Mesothelial cell of epicardium (in vitro differentiated cells): ENCODE results near the gene MAN1A1. TPM values are rescaled to one million over a fixed set of nuclear protein-coding genes. Genes with fewer than 3 reads are reported as not detected.
A peak's percentile ranks its signal among the peaks of the same experiment; 100 is the strongest.

ENCODE experiments used
- DNase-seq, 2 experiments: peaks; one replicate each; pipeline ENCODE4 v3.0.0; 2021; ENCODE audit warnings: low spot score in 2 of 2; ENCODE audit not compliant: unreplicated experiment in 2 of 2
- H3K27ac Mint-ChIP-seq: 2 replicates; pipeline ENCODE4 v1.8.0; 2021; ENCODE audit warnings: mixed read lengths
- H3K27me3 Mint-ChIP-seq: 2 replicates; pipeline ENCODE4 v1.8.0; 2021; ENCODE audit warnings: low read depth, mixed read lengths
- H3K36me3 Mint-ChIP-seq: 2 replicates; pipeline ENCODE4 v1.8.0; 2021; ENCODE audit warnings: mixed read lengths
- H3K4me1 Mint-ChIP-seq: 2 replicates; pipeline ENCODE4 v1.8.0; 2021; ENCODE audit warnings: mixed read lengths
- H3K4me3 Mint-ChIP-seq: 2 replicates; pipeline ENCODE4 v1.8.0; 2021; ENCODE audit warnings: mild to moderate bottlenecking, moderate library complexity, mixed read lengths
- H3K9me3 Mint-ChIP-seq: 2 replicates; pipeline ENCODE4 v1.8.0; 2021; ENCODE audit warnings: mixed read lengths
- total RNA-seq: library from RNA; stranded (reverse); gene quantifications from 3 replicates; pipeline ENCODE4 v1.2.1, GENCODE V29; 2021
- TF ChIP-seq, protein P1 (sequence below): fragments of 200-600 bp; sonication (generic); IDR thresholded peaks from one replicate; pipeline ENCODE4 v1.5.0; 2021; ENCODE audit warnings: antibody characterized with exemption; ENCODE audit not compliant: unreplicated experiment

The MAN1A1 gene
- total RNA-seq, 1 donor from 2014 or later: 51.1 TPM

DNA sequence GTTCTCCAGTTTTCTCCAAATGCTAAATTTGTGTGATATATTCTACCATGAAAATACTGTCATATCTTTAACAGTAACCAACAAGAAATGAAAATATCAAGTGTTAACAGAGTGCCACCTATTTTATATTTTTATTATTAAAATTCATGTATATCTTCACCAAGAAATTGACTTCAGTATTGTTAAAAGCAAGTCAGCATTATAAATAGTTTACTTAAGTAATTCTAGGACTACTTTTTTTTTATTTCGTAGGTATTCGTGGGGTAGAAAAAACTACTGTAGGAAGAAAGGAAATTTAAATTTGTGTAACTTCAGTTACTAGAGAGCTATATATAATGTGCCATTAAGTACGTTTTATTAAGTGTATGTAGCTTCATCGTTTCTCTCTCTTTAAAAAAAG lies 6.3 kb upstream of the MAN1A1 start:
- Mint-ChIP-seq H3K36me3 (no peaks in the 10 kb centered on the region), H3K4me3 (no peak overlapping the region), H3K9me3 (no peaks in the 10 kb centered on the region), H3K4me1 (peaks cover 36% of the 10 kb centered on the region), H3K27ac (no peak overlapping the region), H3K27me3 (no peaks in the 10 kb centered on the region)
- DNase-seq: no peak
- TF ChIP-seq, protein P1, sequence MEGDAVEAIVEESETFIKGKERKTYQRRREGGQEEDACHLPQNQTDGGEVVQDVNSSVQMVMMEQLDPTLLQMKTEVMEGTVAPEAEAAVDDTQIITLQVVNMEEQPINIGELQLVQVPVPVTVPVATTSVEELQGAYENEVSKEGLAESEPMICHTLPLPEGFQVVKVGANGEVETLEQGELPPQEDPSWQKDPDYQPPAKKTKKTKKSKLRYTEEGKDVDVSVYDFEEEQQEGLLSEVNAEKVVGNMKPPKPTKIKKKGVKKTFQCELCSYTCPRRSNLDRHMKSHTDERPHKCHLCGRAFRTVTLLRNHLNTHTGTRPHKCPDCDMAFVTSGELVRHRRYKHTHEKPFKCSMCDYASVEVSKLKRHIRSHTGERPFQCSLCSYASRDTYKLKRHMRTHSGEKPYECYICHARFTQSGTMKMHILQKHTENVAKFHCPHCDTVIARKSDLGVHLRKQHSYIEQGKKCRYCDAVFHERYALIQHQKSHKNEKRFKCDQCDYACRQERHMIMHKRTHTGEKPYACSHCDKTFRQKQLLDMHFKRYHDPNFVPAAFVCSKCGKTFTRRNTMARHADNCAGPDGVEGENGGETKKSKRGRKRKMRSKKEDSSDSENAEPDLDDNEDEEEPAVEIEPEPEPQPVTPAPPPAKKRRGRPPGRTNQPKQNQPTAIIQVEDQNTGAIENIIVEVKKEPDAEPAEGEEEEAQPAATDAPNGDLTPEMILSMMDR: no peak

DNA sequence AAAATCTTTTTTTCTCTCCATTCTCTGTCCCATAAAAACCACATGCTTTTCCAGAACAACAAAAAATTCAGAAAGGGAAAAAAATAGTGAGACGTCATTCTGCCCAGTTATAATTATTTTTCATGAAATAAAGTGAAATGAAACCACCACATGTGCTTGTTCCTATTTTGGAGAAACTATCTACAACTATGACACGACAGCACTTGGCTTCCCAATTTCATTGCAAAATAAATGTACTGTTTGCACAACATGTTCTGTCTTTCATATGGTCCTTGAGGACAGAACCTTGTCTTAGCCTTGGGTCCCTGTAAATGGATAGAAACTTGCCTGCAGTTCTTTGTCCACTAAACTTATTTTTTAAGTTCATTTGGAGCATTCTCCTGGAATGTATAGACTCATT lies 5.6 kb upstream of the MAN1A1 start:
- no peaks in the 10 kb centered on the region for H3K9me3 Mint-ChIP-seq
- TF ChIP-seq, protein P1: no peak
- H3K4me1 Mint-ChIP-seq: peaks cover 36% of the 10 kb centered on the region
- no peaks in the 10 kb centered on the region for H3K27me3 Mint-ChIP-seq
- DNase-seq: no peak
- H3K27ac Mint-ChIP-seq: peak overlapping the region; percentile 43
- H3K36me3 Mint-ChIP-seq: no peaks in the 10 kb centered on the region
- H3K4me3 Mint-ChIP-seq: no peak overlapping the region

- H3K27ac Mint-ChIP-seq: peak overlapping the region; percentile 89
- H3K4me3 Mint-ChIP-seq: no peak overlapping the region
- peaks cover 36% of the 10 kb centered on the region for H3K4me1 Mint-ChIP-seq
- no peaks in the 10 kb centered on the region for H3K9me3 Mint-ChIP-seq
- no peaks in the 10 kb centered on the region for H3K36me3 Mint-ChIP-seq
- no peaks in the 10 kb centered on the region for H3K27me3 Mint-ChIP-seq
- TF ChIP-seq, protein P1: no peak
- no peak for DNase-seq
Measured at GRCh38 chr6:119353696-119354095, 4.1 kb upstream of the MAN1A1 start.

- Mint-ChIP-seq H3K4me1 (peaks cover 43% of the 10 kb centered on the region), H3K36me3 (no peaks in the 10 kb centered on the region), H3K9me3 (no peaks in the 10 kb centered on the region), H3K27me3 (no peaks in the 10 kb centered on the region), H3K4me3 (no peak overlapping the region), H3K27ac (peak overlapping the region; percentile 39)
- DNase-seq: no peak
- TF ChIP-seq, protein P1: no peak
Measured at GRCh38 chr6:119352001-119352400, 2.4 kb upstream of the MAN1A1 start.

GRCh38 chr6:119350952-119351372 lies 1.4 kb upstream of the MAN1A1 start:
- TF ChIP-seq, protein P1: peak; percentile 19
- H3K4me3 Mint-ChIP-seq: peak overlapping the region; percentile 82

More at GRCh38 chr6:119350952-119351372, 1.4 kb upstream of the MAN1A1 start:
- Mint-ChIP-seq H3K4me1 (peaks cover 52% of the 10 kb centered on the region), H3K9me3 (no peaks in the 10 kb centered on the region), H3K27ac (no peak overlapping the region), H3K36me3 (peaks cover 3% of the 10 kb centered on the region), H3K27me3 (no peaks in the 10 kb centered on the region)
- no peak for DNase-seq
